SU-DHL-6 (cell line): ENCODE measurements around the gene ACSL3.

ENCODE experiments used
- H2AFZ ChIP-seq: fragments of 200-600 bp; sonication (generic); 2 replicates; pipeline ENCODE4 v1.6.1; 2014; ENCODE audit warnings: low read depth, mild to moderate bottlenecking, moderate library complexity, mixed read lengths, antibody characterized with exemption, low read length; ENCODE audit not compliant: severe bottlenecking
- H3F3A ChIP-seq: fragments of 200-600 bp; shearing (Covaris generic); 2 replicates; pipeline ENCODE4 v1.6.0; 2016; ENCODE audit warnings: antibody characterized with exemption, mild to moderate bottlenecking; ENCODE audit not compliant: insufficient read depth
- H3K27ac ChIP-seq: fragments of 200-600 bp; sonication (generic); 2 replicates; pipeline ENCODE4 v1.5.1; 2016; ENCODE audit warnings: low read depth, mild to moderate bottlenecking, low read length, moderate library complexity, mixed read lengths
- H3K27me3 ChIP-seq: fragments of 200-600 bp; sonication (generic), shearing (Covaris generic); 2 replicates; pipeline ENCODE4 v1.6.0; 2014; ENCODE audit warnings: mild to moderate bottlenecking, low read length
- H3K36me3 ChIP-seq: fragments of 200-600 bp; sonication (generic); 2 replicates; pipeline ENCODE4 v1.6.1; 2014; ENCODE audit warnings: mild to moderate bottlenecking, low read length, mixed read lengths
- H3K4me2 ChIP-seq: fragments of 300-600, 200-600 bp; shearing (Covaris generic), sonication (generic); 2 replicates; pipeline ENCODE4 v1.6.0; 2014; ENCODE audit warnings: low read length, low read depth, mild to moderate bottlenecking; ENCODE audit not compliant: poor library complexity, severe bottlenecking
- H3K4me3 ChIP-seq: fragments of 200-600 bp; sonication (generic); 2 replicates; pipeline ENCODE4 v1.5.1; 2014; ENCODE audit warnings: antibody characterized with exemption, low read length, mild to moderate bottlenecking, mixed read lengths; ENCODE audit not compliant: insufficient read depth, poor library complexity, severe bottlenecking
- H3K79me2 ChIP-seq: fragments of 200-600 bp; sonication (generic); 2 replicates; pipeline ENCODE4 v1.6.1; 2014; ENCODE audit warnings: mild to moderate bottlenecking, low read length, moderate library complexity; ENCODE audit not compliant: insufficient read depth
- H3K9ac ChIP-seq: fragments of 200-600 bp; sonication (generic); 2 replicates; pipeline ENCODE4 v1.7.0; 2014; ENCODE audit warnings: mild to moderate bottlenecking, low read length
- H3K9me2 ChIP-seq: fragments of 200-600 bp; sonication (generic); replicated peaks from 2 replicates; pipeline ENCODE4 v1.6.1; 2014; ENCODE audit warnings: low read length; ENCODE audit not compliant: insufficient read depth
- H3K9me3 ChIP-seq: fragments of 200-600 bp; sonication (generic); 2 replicates; pipeline ENCODE4 v1.6.1; 2014; ENCODE audit warnings: low read length, mixed read lengths; ENCODE audit not compliant: insufficient read depth
- H4K20me1 ChIP-seq: fragments of 200-600 bp; sonication (generic); 2 replicates; pipeline ENCODE4 v1.6.1; 2014; ENCODE audit warnings: low read depth, mild to moderate bottlenecking, antibody characterized with exemption, low read length, moderate library complexity, mixed read lengths
- EZH2phosphoT487 ChIP-seq: fragments of 200-600 bp; sonication (generic), shearing (Covaris generic); conservative IDR thresholded peaks from 2 replicates; pipeline ENCODE4 v1.6.1; 2018; ENCODE audit warnings: mild to moderate bottlenecking, antibody characterized with exemption, low read length, moderate library complexity, mixed read lengths
- TF ChIP-seq, protein P1 (sequence below): fragments of 200-600 bp; sonication (generic); IDR thresholded peaks from one replicate; pipeline ENCODE4 v1.5.1; 2017; ENCODE audit warnings: antibody characterized with exemption, mild to moderate bottlenecking, low read length, moderate library complexity; ENCODE audit not compliant: insufficient read depth, poor library complexity, severe bottlenecking

Gene ACSL3

DNA sequence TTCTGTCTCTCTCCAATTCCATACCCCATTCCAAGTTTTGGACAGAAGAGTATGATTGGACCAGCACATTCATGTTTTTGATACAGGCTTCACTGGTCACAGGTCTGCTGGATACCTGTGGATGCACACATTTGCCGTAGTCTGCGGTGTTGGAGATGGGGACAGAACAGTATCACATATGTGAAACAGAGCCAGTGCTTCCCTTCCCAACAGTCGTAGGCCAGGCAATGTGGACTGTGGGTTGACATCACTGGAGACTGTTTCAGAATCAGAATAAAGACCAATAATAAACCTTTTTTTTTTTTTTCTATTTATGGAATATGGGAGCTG lies 18.7 kb downstream of the ACSL3 start:
- Histone ChIP-seq H3F3A (0 out of 2 replicates have a peak, but pooled peaks cover 6% of the 10 kb centered on the region), H3K9ac (no peak overlapping the region), H3K27me3 (no peaks in the 10 kb centered on the region), H3K9me3 (no peaks in the 10 kb centered on the region), H3K79me2 (peaks cover 95% of the 10 kb centered on the region), H2AFZ (no peak overlapping the region), H4K20me1 (peaks cover 16% of the 10 kb centered on the region), H3K36me3 (no peaks in the 10 kb centered on the region), H3K4me2 (no peak overlapping the region), H3K9me2 (no peaks in the 10 kb centered on the region), H3K4me3 (no peak overlapping the region), H3K27ac (no peak overlapping the region)
- no peak for TF ChIP-seq EZH2phosphoT487
- TF ChIP-seq, protein P1, sequence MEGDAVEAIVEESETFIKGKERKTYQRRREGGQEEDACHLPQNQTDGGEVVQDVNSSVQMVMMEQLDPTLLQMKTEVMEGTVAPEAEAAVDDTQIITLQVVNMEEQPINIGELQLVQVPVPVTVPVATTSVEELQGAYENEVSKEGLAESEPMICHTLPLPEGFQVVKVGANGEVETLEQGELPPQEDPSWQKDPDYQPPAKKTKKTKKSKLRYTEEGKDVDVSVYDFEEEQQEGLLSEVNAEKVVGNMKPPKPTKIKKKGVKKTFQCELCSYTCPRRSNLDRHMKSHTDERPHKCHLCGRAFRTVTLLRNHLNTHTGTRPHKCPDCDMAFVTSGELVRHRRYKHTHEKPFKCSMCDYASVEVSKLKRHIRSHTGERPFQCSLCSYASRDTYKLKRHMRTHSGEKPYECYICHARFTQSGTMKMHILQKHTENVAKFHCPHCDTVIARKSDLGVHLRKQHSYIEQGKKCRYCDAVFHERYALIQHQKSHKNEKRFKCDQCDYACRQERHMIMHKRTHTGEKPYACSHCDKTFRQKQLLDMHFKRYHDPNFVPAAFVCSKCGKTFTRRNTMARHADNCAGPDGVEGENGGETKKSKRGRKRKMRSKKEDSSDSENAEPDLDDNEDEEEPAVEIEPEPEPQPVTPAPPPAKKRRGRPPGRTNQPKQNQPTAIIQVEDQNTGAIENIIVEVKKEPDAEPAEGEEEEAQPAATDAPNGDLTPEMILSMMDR: no peak

GRCh38 chr2:222882484-222882928 lies 21.7 kb downstream of the ACSL3 start:
- Histone ChIP-seq H3K36me3 (no peaks in the 10 kb centered on the region), H3K9me3 (no peaks in the 10 kb centered on the region), H2AFZ (no peak overlapping the region), H3K9me2 (no peaks in the 10 kb centered on the region), H3K4me2 (no peak overlapping the region), H3K9ac (no peak overlapping the region), H4K20me1 (peaks cover 16% of the 10 kb centered on the region), H3K79me2 (peaks cover 90% of the 10 kb centered on the region), H3K27me3 (no peaks in the 10 kb centered on the region), H3F3A (0 out of 2 replicates have a peak, but pooled peaks cover 6% of the 10 kb centered on the region), H3K4me3 (no peak overlapping the region), H3K27ac (no peak overlapping the region)
- no peak for TF ChIP-seq EZH2phosphoT487
- TF ChIP-seq, protein P1: no peak

- Histone ChIP-seq H3K4me2 (no peak overlapping the region), H3K9ac (no peak overlapping the region), H3F3A (0 out of 2 replicates have a peak, but pooled peaks cover 6% of the 10 kb centered on the region), H4K20me1 (peaks cover 14% of the 10 kb centered on the region), H3K79me2 (peaks cover 82% of the 10 kb centered on the region), H3K27me3 (no peaks in the 10 kb centered on the region), H3K9me2 (no peaks in the 10 kb centered on the region), H3K4me3 (no peak overlapping the region), H3K36me3 (no peaks in the 10 kb centered on the region), H3K27ac (no peak overlapping the region), H3K9me3 (no peaks in the 10 kb centered on the region), H2AFZ (no peak overlapping the region)
- TF ChIP-seq, protein P1: no peak
- no peak for TF ChIP-seq EZH2phosphoT487
Observed at GRCh38 chr2:222883420-222883819, 22.6 kb downstream of the ACSL3 start.
